Chondrocyte (in vitro differentiated cells): ENCODE data around the gene SLAIN2. TPM values are rescaled to one million over a fixed set of nuclear protein-coding genes. Genes with fewer than 3 reads are reported as not detected.
A peak's percentile ranks its signal among the peaks of the same experiment; 100 is the strongest.
"Not testable (repeated sequence)": the region's sequence is repeated elsewhere in the genome, so short reads cannot be mapped to it uniquely, and the experiment has no call there.

Experiments
- DNase-seq: peaks from one replicate; pipeline ENCODE4 v3.0.0; 2021; ENCODE audit warnings: mixed read lengths, low spot score
- H3K27ac Mint-ChIP-seq: one replicate; pipeline ENCODE4 v1.8.0; 2021; ENCODE audit warnings: mild to moderate bottlenecking, moderate library complexity, mixed read lengths; ENCODE audit not compliant: unreplicated experiment
- H3K27me3 Mint-ChIP-seq: 2 replicates; pipeline ENCODE4 v1.8.0; 2021; ENCODE audit warnings: low read depth, mixed read lengths
- H3K36me3 Mint-ChIP-seq: 2 replicates; pipeline ENCODE4 v1.8.0; 2021; ENCODE audit warnings: low read depth, mixed read lengths
- H3K4me1 Mint-ChIP-seq: 2 replicates; pipeline ENCODE4 v1.8.0; 2021; ENCODE audit warnings: low read depth, mild to moderate bottlenecking, mixed read lengths
- H3K4me3 Mint-ChIP-seq: one replicate; pipeline ENCODE4 v1.8.0; 2021; ENCODE audit warnings: mild to moderate bottlenecking, moderate library complexity, mixed read lengths; ENCODE audit not compliant: unreplicated experiment
- H3K9me3 Mint-ChIP-seq: 2 replicates; pipeline ENCODE4 v1.8.0; 2021; ENCODE audit warnings: low read depth, mixed read lengths
- CTCF ChIP-seq: fragments of 200-600 bp; sonication (generic); IDR thresholded peaks from 2 replicates; pipeline ENCODE4 v1.5.0; 2021; ENCODE audit warnings: antibody characterized with exemption, mild to moderate bottlenecking, moderate library complexity
- total RNA-seq: library from RNA; stranded (reverse); gene quantifications from 3 replicates; pipeline ENCODE4 v1.2.1, GENCODE V29; 2021

SLAIN2 gene
- total RNA-seq, 1 donor from 2014 or later: 84.2 TPM

- peaks cover 12% of the 10 kb centered on the region for H3K4me1 Mint-ChIP-seq
- no peak for DNase-seq
- TF ChIP-seq CTCF: no peak
- no peaks in the 10 kb centered on the region for H3K27me3 Mint-ChIP-seq
- no peak overlapping the region for H3K4me3 Mint-ChIP-seq
- peaks cover 2% of the 10 kb centered on the region for H3K9me3 Mint-ChIP-seq
- H3K27ac Mint-ChIP-seq: peak overlapping the region; percentile 54
- H3K36me3 Mint-ChIP-seq: no peaks in the 10 kb centered on the region
Measured at GRCh38 chr4:48311896-48312295, 29.4 kb upstream of the SLAIN2 start.

GRCh38 chr4:48314746-48315145, 26.6 kb upstream of the SLAIN2 start:
- not testable (repeated sequence) for H3K27me3 Mint-ChIP-seq, H3K4me3 Mint-ChIP-seq, H3K27ac Mint-ChIP-seq, H3K36me3 Mint-ChIP-seq, DNase-seq, H3K9me3 Mint-ChIP-seq
- H3K4me1 Mint-ChIP-seq: peaks cover 12% of the 10 kb centered on the region

- no peaks in the 10 kb centered on the region for H3K27me3 Mint-ChIP-seq
- peaks cover 11% of the 10 kb centered on the region for H3K4me1 Mint-ChIP-seq
- no peak overlapping the region for H3K4me3 Mint-ChIP-seq
- DNase-seq: no peak
- TF ChIP-seq CTCF: peak; percentile 89
- peaks cover 2% of the 10 kb centered on the region for H3K9me3 Mint-ChIP-seq
- no peaks in the 10 kb centered on the region for H3K36me3 Mint-ChIP-seq
- no peak overlapping the region for H3K27ac Mint-ChIP-seq
Measured at GRCh38 chr4:48315728-48316630, 25.4 kb upstream of the SLAIN2 start.

GRCh38 chr4:48321312-48321711, 20.0 kb upstream of the SLAIN2 start:
- no peak for TF ChIP-seq CTCF
- Mint-ChIP-seq H3K4me3 (no peak overlapping the region), H3K4me1 (peaks cover 10% of the 10 kb centered on the region)

GRCh38 chr4:48322063-48322462, 19.3 kb upstream of the SLAIN2 start:
- Mint-ChIP-seq H3K4me1 (peaks cover 10% of the 10 kb centered on the region), H3K9me3 (no peaks in the 10 kb centered on the region), H3K36me3 (no peaks in the 10 kb centered on the region), H3K27ac (no peak overlapping the region), H3K27me3 (no peaks in the 10 kb centered on the region), H3K4me3 (no peak overlapping the region)
- DNase-seq: no peak
- no peak for TF ChIP-seq CTCF

More at GRCh38 chr4:48321312-48321711, 20.0 kb upstream of the SLAIN2 start:
- Mint-ChIP-seq H3K36me3 (no peaks in the 10 kb centered on the region), H3K27me3 (no peaks in the 10 kb centered on the region), H3K27ac (no peak overlapping the region), H3K9me3 (no peaks in the 10 kb centered on the region)
- no peak for DNase-seq

GRCh38 chr4:48324281-48324680, 17.0 kb upstream of the SLAIN2 start:
- DNase-seq: no peak
- Mint-ChIP-seq H3K27me3 (no peaks in the 10 kb centered on the region), H3K27ac (no peak overlapping the region), H3K36me3 (no peaks in the 10 kb centered on the region), H3K9me3 (no peaks in the 10 kb centered on the region), H3K4me3 (no peak overlapping the region), H3K4me1 (peaks cover 19% of the 10 kb centered on the region)
- no peak for TF ChIP-seq CTCF
